Stimulated activated CD4-positive, alpha-beta T cell treated with anti-CD3 and anti-CD28 coated beads, Interleukin-1b, Interleukin-23, amount 100 ng/mL, for 48 hours (primary cell): ENCODE results near the gene NELL1.

ENCODE experiments used
- DNase-seq: peaks from one replicate; pipeline ENCODE4 v3.0.0-alpha.2; 2020

Gene NELL1

DNA sequence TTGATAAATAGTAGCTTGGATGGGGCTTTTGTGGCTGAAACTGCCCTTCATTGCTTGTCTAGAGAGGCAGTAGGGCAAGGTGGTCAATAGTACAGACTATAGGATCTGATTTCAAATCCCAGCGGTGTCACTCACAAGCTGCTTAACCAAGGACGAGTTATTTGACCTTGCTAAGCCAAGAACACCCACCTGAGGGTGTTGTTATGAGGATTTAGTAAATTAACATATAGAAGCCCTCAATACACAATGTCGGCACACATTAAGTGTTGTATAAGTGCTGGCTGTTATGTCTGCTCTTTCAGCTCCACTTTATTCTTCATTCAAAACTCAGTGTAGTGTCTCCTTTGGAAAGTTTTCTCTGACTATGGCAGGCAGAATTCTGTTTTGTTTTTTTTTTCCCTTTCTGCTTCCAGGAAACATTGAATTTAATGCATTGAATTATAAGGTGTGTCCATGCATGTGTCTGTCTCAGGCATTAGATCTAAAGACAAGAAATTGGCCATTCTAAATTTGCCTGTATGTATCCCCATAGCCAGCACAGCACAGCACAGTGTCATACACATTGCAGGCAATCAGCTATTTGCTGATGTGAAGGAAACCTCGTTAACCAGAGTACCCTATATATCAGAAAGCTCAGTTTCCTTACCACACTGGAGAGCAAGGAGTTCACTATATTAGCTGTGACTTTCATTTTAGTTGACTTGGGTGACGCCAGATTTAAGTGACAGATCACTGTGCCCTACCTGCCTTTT lies 212.1 kb downstream of the NELL1 start:
- DNase-seq, result no peak

- no peak for DNase-seq
Measured at GRCh38 chr11:20887137-20887536, 217.8 kb downstream of the NELL1 start.

- no peak for DNase-seq
Measured at GRCh38 chr11:20894296-20894695, 224.9 kb downstream of the NELL1 start.

DNA sequence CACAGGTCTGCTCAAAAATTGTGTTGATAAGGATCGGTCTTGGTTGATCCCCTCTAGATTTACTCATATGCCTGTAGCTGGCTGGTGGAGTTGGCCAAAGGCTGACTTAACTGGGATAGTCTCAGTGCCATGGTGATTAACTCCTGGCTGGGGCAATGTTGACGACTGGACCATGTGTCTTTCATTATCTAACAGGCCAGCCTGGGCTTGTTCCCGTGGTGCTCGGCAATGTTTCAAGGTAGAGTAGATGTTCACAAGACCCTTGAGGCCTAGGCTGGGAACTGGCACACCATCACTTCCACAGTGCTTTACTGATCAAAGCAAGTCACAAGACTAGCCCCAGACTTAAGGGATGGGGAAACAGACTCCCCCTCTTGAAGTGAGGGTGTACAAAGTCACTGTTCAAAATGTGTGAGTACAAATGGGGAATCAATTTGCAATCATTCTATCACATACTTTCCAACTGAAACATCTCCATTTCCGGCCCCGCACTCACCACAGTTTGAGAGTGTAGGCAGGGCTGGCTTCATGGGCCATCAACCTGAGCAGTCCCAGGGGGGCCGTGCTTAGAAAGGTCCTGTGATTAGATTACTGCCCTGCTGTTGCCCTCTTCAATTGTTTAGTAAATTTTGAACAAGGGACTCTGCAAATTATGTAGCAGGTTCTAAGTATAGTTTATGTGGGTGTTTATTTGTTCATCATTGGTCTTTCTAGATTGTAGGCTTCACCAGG lies 240.8 kb downstream of the NELL1 start:
- DNase-seq, result no peak

DNA sequence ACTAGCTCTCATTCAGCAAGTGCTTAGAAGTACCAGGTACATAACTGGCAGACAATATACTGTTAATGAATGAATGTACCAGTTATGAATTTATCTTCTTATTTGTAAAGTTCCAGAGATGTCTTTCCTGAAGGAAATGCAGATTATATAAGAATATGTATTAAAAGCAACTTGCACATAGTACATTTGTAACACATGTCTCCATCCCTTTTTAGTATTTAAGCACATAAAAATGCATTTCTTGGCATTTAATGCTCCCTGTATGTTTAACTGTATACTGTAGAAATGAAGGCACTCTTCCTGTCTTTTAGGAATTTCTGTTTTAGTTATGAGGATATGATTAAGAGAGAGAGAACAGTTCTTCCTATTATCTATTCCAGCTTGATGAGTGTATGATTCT lies 241.3 kb downstream of the NELL1 start:
- DNase-seq, result no peak

- DNase-seq, result no peak
Measured at GRCh38 chr11:20912065-20912821, 242.9 kb downstream of the NELL1 start.

DNA sequence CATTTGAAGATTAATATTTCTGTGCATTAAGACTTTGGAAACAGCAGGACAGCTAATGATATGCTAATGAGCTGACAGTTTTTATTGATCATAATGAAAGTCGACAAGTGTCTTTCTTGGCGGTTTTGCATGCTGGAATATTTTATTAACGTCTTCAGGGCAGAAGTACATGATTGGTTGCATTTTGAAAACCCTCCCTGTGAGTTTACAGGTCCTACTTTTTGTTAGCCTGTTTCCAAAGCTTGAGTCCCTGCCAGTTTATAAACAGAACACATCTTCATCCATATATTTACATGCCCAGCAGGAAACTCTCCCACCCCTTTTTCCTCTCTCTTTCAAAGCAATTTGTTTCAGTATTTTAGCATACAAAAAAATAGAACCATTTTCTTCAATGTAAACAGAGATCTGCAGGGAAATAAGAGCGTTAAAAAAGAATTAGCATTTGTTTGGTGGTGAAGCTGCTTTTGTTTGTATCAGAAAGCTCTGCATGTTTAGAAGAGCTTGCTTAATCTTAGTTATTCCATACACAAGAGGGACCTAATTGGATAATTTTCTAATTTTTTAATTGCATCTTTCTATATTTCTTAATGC lies 243.6 kb downstream of the NELL1 start:
- no peak for DNase-seq

- no peak for DNase-seq
Measured at GRCh38 chr11:20917306-20917705, 247.9 kb downstream of the NELL1 start.

- DNase-seq, result no peak
Measured at GRCh38 chr11:20926799-20927540, 257.6 kb downstream of the NELL1 start.

- no peak for DNase-seq
Measured at GRCh38 chr11:20931029-20931428, 261.6 kb downstream of the NELL1 start.

GRCh38 chr11:20933086-20933485 lies 263.7 kb downstream of the NELL1 start:
- no peak for DNase-seq

DNA sequence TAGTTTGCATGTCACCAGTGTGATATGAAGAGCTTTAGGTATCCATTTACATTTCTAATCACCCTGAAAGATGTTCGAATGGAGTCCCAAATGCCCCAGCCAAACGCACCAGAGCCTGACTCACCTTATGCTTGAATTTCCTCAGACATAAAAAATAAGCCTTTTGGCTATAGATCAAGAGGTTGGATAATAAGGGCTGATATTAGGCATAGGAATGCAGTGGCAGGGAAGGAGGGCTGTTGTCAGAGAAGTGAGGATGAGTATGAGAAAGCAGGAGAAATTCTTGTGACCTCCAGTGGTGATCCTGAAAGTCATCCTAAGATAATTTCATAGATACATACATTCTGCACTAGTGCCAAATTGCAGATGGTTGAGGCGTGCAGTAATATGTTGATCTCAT lies 264.6 kb downstream of the NELL1 start:
- DNase-seq, result no peak

DNA sequence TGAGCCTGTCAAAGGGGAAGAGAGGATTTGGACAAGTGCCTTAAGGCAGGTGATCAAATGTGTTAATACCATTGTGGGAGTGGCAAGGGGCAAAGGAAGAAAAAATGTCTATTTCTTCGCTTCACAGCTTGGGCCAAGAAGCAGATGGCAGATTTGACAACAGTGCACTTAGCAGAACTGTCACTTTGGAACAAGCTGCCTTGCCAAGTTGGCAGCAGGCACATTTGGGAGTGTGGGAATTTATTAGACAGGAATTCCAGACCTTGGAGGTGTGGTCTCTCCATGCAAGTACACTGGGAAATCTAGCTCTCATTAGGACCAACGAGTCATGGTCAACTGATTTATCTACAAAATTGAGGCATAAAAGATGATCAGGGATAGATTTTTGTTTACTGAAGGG lies 265.1 kb downstream of the NELL1 start:
- no peak for DNase-seq

GRCh38 chr11:20937826-20938225 lies 268.4 kb downstream of the NELL1 start:
- no peak for DNase-seq

DNA sequence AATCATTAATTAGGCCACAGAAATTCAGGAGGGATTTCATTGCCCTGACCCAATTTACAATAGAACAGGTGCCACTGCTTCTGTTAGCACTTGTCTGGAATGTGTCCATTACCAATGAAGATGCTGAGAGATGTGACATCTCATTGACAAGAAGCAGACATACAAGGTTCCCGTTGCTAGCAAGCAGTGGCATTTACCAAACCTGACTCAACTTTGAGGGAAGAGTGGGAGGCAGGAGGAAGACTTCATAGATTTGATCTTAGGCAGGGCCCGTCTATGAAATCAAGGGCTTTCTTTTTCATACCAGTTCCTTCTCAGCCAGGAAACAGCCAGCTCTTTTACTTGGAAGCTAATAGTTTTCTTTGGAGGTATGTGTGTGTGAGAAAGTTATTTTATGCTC lies 280.2 kb downstream of the NELL1 start:
- no peak for DNase-seq

- no peak for DNase-seq
Measured at GRCh38 chr11:20962581-20962980, 293.2 kb downstream of the NELL1 start.

DNA sequence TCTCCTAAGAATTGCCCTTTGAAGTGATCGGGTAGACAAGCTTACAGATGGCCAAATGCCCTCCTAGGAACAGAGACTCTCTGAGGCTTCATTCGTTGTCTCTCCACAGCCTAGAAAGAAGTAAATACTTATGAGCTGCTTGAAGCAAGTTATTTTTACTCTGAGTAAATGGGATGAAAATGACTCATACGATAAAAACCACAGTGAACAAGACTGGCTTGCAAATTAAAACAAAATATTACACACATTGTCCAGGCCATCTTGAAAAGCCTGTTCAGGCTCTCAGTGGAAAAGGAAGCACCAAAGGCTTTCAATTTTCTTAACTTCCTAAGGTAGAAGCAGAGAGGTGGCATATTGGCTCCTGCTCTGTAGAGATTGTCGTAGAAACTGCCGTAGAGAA lies 294.2 kb downstream of the NELL1 start:
- DNase-seq, result no peak

- DNase-seq, result no peak
Measured at GRCh38 chr11:20964985-20965384, 295.6 kb downstream of the NELL1 start.

DNA sequence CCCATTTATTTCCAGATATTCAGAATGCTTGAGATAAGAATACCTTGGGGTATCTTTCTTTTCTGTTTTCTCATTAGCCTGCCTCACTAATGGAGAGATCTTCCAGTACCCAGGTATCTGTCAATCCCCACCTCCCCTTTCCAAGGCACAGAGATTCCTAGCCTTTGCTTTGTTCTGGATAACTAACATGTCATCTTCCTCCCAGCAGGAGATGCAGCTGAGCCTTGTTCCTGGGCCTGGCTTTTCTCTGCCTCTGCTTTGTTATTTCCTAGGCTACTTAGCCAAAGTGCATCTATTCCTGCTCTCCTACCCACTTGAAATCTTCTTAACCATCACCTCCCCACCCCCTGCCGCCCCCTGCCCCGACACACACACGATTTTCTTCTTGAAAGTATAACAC lies 297.1 kb downstream of the NELL1 start:
- no peak for DNase-seq

GRCh38 chr11:20973940-20974559 lies 304.7 kb downstream of the NELL1 start:
- no peak for DNase-seq

GRCh38 chr11:20980736-20981135 lies 311.4 kb downstream of the NELL1 start:
- no peak for DNase-seq

DNA sequence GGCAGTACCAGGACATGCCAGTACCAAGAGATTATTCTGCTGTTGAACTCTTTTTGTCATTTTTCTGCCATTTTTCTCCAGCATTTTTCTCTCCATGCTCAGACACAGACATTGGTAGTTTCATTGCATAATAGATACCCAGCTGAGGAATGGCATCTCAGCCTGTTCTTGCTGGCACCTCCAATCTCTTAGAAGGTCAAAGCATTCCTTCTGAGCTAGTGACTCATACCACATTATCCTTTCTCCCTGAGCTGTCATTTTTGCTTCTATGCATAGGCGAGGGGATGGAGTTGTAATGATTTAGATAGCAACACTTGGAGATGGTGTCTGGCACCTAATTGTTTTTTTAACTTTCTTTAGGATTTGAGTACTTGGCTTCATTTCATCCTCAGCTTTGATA lies 321.1 kb downstream of the NELL1 start:
- no peak for DNase-seq
